ENCODE data around the gene GAD1. TPM values are rescaled to one million over a fixed set of nuclear protein-coding genes. Genes with fewer than 3 reads are reported as not detected.

The GAD1 gene
- total RNA-seq (2014; rRNA removed; shearing (Covaris generic)) = 0.13 and 2.6 TPM in 2 replicates
- polyA plus RNA-seq (2016; fragmentation: Nextera tagmentation; extraction: Ambion mirVana) = 0.49 and 0.81 TPM in 2 replicates

GRCh38 chr2:170816504-170817092 is at the start of gene GAD1:
Gene GAD1, plus strand, starts transcription at chr2:170816887. Its CDS starts 1,705 bp downstream, at chr2:170818592.
- H3K79me2 ChIP-seq (ENCODE audit: insufficient read depth) = no peaks in the 10 kb centered on the region
- H3K4me3 ChIP-seq = peak within 1 kb of the TSS; percentile 75
- DNase-seq = peak; percentile 91
- no peaks in the 10 kb centered on the region for H4K20me1 ChIP-seq (ENCODE audit: insufficient read depth)
- peak within 1 kb of the TSS; percentile 76 for H2AFZ ChIP-seq
- H3K36me3 ChIP-seq (ENCODE audit: low read depth) = no peaks in the 10 kb centered on the region
- H3K4me2 ChIP-seq (ENCODE audit: unreplicated experiment) = peak within 1 kb of the TSS; percentile 96
- in situ Hi-C loops (cut with MboI) = loop anchor here (25.0 kb wide), 1 partner anchor 404 kb away; no protein-coding TSS in a partner anchor
- peaks cover 66% of the 10 kb centered on the region for H3K27me3 ChIP-seq (replicated peaks; ENCODE audit: insufficient read depth)
- 0 to 1% methylated on average over 41 to 49 of the region's 49 CpGs for WGBS, 2 experiments (ENCODE audit: low coverage in 1 of 2, low lambda C conversion rate in 2 of 2, missing lambda C conversion rate in 2 of 2)
- H3K4me1 ChIP-seq (ENCODE audit: insufficient read depth) = 0 out of 2 replicates have a peak, but pooled peaks cover 6% of the 10 kb centered on the region
- H3K27ac ChIP-seq = no peak within 1 kb of the TSS
- peak within 1 kb of the TSS; percentile 42; the same call in 1 of the 2 replicates for H3K9ac ChIP-seq
- TF ChIP-seq EZH2phosphoT487 (IDR thresholded peaks at IDR 0.05; ENCODE audit: insufficient read depth, low read depth) = no peak
- TF ChIP-seq EZH2 (IDR thresholded peaks at IDR 0.05; ENCODE audit: insufficient read depth, poor library complexity, severe bottlenecking) = no peak
- H3F3A ChIP-seq (ENCODE audit: insufficient read depth) = no peaks in the 10 kb centered on the region
- no peaks in the 10 kb centered on the region for H3K9me3 ChIP-seq (ENCODE audit: low read depth)
- no peaks in the 10 kb centered on the region for H3K9me2 ChIP-seq (ENCODE audit: insufficient read depth)

GRCh38 chr2:170770008-170770605 is 46.6 kb upstream of the GAD1 start, which contains the start of gene ERICH2:
Gene ERICH2, plus strand, starts transcription at chr2:170770378. Its CDS starts 304 bp downstream, at chr2:170770682.
- Histone ChIP-seq H3F3A (ENCODE audit: insufficient read depth) (peaks cover 5% of the 10 kb centered on the region; the same call in 1 of the 2 replicates), H3K4me3 (peak within 1 kb of the TSS; percentile 91), H3K36me3 (ENCODE audit: low read depth) (no peaks in the 10 kb centered on the region), H2AFZ (peak within 1 kb of the TSS; percentile 99), H3K27me3 (replicated peaks; ENCODE audit: insufficient read depth) (peaks cover 8% of the 10 kb centered on the region; the same call in 1 of the 2 replicates), H4K20me1 (ENCODE audit: insufficient read depth) (no peaks in the 10 kb centered on the region), H3K4me1 (ENCODE audit: insufficient read depth) (no peaks in the 10 kb centered on the region), H3K27ac (no peak within 1 kb of the TSS), H3K9me2 (ENCODE audit: insufficient read depth) (no peaks in the 10 kb centered on the region), H3K4me2 (ENCODE audit: unreplicated experiment) (peak within 1 kb of the TSS; percentile 91), H3K79me2 (ENCODE audit: insufficient read depth) (no peaks in the 10 kb centered on the region), H3K9ac (peak within 1 kb of the TSS; percentile 70), H3K9me3 (ENCODE audit: low read depth) (no peaks in the 10 kb centered on the region)
- TF ChIP-seq EZH2 (IDR thresholded peaks at IDR 0.05; ENCODE audit: insufficient read depth, poor library complexity, severe bottlenecking) (no peak), EZH2phosphoT487 (IDR thresholded peaks at IDR 0.05; ENCODE audit: insufficient read depth, low read depth) (no peak)
- 2% methylated on average over 13 of the region's 13 CpGs for WGBS, 2 experiments (ENCODE audit: low coverage in 1 of 2, low lambda C conversion rate in 2 of 2, missing lambda C conversion rate in 2 of 2)
- in situ Hi-C loops (cut with MboI) = no loop called here
- DNase-seq = peak; percentile 76

GRCh38 chr2:170770606-170771420 is 45.9 kb upstream of the GAD1 start:
- Histone ChIP-seq H3K4me3 (peak overlapping the region; percentile 91), H3F3A (ENCODE audit: insufficient read depth) (peaks cover 5% of the 10 kb centered on the region; the same call in 1 of the 2 replicates), H3K27ac (no peak overlapping the region), H3K79me2 (ENCODE audit: insufficient read depth) (no peaks in the 10 kb centered on the region), H3K9me2 (ENCODE audit: insufficient read depth) (no peaks in the 10 kb centered on the region), H2AFZ (peak overlapping the region; percentile 99), H3K9ac (peak overlapping the region; percentile 70), H4K20me1 (ENCODE audit: insufficient read depth) (no peaks in the 10 kb centered on the region), H3K4me1 (ENCODE audit: insufficient read depth) (no peaks in the 10 kb centered on the region), H3K9me3 (ENCODE audit: low read depth) (no peaks in the 10 kb centered on the region), H3K4me2 (ENCODE audit: unreplicated experiment) (peak overlapping the region; percentile 91), H3K27me3 (replicated peaks; ENCODE audit: insufficient read depth) (peaks cover 8% of the 10 kb centered on the region; the same call in 1 of the 2 replicates), H3K36me3 (ENCODE audit: low read depth) (no peaks in the 10 kb centered on the region)
- DNase-seq = peak; percentile 74
- in situ Hi-C loops (cut with MboI) = no loop called here
- TF ChIP-seq EZH2 (IDR thresholded peaks at IDR 0.05; ENCODE audit: insufficient read depth, poor library complexity, severe bottlenecking) = no peak
- 1 to 2% methylated on average over 35 to 78 of the region's 82 CpGs for WGBS, 2 experiments (ENCODE audit: low coverage in 1 of 2, low lambda C conversion rate in 2 of 2, missing lambda C conversion rate in 2 of 2)

GRCh38 chr2:170771421-170771937 is 45.2 kb upstream of the GAD1 start:
- no peaks in the 10 kb centered on the region for H3K36me3 ChIP-seq (ENCODE audit: low read depth)
- TF ChIP-seq EZH2 (IDR thresholded peaks at IDR 0.05; ENCODE audit: insufficient read depth, poor library complexity, severe bottlenecking) = peak; percentile 56
- TF ChIP-seq EZH2phosphoT487 (IDR thresholded peaks at IDR 0.05; ENCODE audit: insufficient read depth, low read depth) = no peak
- 10 to 15% methylated on average over 15 of the region's 15 CpGs for WGBS, 2 experiments (ENCODE audit: low coverage in 1 of 2, low lambda C conversion rate in 2 of 2, missing lambda C conversion rate in 2 of 2)
- no peak for DNase-seq
- no peaks in the 10 kb centered on the region for H3K9me2 ChIP-seq (ENCODE audit: insufficient read depth)
- H3K4me3 ChIP-seq = peak overlapping the region; percentile 72
- H3K27ac ChIP-seq = no peak overlapping the region
- in situ Hi-C loops (cut with MboI) = no loop called here
- H3K9me3 ChIP-seq (ENCODE audit: low read depth) = no peaks in the 10 kb centered on the region
- peaks cover 8% of the 10 kb centered on the region; the same call in 1 of the 2 replicates for H3K27me3 ChIP-seq (replicated peaks; ENCODE audit: insufficient read depth)
- no peaks in the 10 kb centered on the region for H3K4me1 ChIP-seq (ENCODE audit: insufficient read depth)
- H3K9ac ChIP-seq = no peak overlapping the region
- H2AFZ ChIP-seq = peak overlapping the region; percentile 87
- H4K20me1 ChIP-seq (ENCODE audit: insufficient read depth) = no peaks in the 10 kb centered on the region
- no peaks in the 10 kb centered on the region for H3K79me2 ChIP-seq (ENCODE audit: insufficient read depth)
- H3F3A ChIP-seq (ENCODE audit: insufficient read depth) = peaks cover 5% of the 10 kb centered on the region; the same call in 1 of the 2 replicates
- H3K4me2 ChIP-seq (ENCODE audit: unreplicated experiment) = peak overlapping the region; percentile 65
